ENCODE results near the gene APOL6.

The APOL6 gene

DNA sequence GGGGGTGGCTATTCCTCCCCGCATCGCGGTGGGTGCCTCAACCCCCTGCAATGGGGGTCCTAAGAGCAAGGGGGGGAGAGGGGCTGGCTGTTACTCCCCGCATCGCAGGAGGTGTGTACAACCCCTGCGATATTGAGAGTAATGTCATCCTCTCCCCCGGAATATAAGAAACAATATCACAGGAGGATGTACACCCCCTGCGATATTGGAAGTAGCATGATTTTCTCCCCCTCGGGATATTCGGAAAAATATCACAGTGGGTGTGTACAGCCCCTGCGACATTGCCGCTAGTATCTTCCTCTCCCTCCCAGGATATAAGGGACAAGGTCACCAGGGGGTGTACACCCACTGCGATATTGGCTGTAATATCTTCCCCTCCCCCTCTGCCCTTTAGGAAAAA is 47.0 kb downstream of the APOL6 start:
- Histone ChIP-seq H3K36me3 (ENCODE audit: control insufficient read depth in 2 of 2, insufficient read depth in 1 of 2, low read length in 2 of 2) (no peaks in the 10 kb centered on the region), H3K4me3 (ENCODE audit: low read depth, low read length) (no peak overlapping the region), H3K27ac (ENCODE audit: extremely low read depth, low read depth, low read length) (no peak overlapping the region), H3K9me3 (ENCODE audit: control insufficient read depth, insufficient read depth, low read depth, low read length) (no peaks in the 10 kb centered on the region), H3K4me1 (ENCODE audit: control insufficient read depth, insufficient read depth, low read length) (no peaks in the 10 kb centered on the region)
- ChIA-PET POLR2A (no interaction called here), CTCF (no interaction called here)
- TF ChIP-seq GFI1B (tag by site-specific recombination; IDR thresholded peaks at IDR 0.05) (no peak), ZFP69B (tag by site-specific recombination; IDR thresholded peaks at IDR 0.05) (no peak), ZNF223 (tag by site-specific recombination; IDR thresholded peaks at IDR 0.05) (no peak), ZNF174 (tag by site-specific recombination; IDR thresholded peaks at IDR 0.05) (no peak), SETDB1 (IDR thresholded peaks at IDR 0.05; ENCODE audit: insufficient read length, low read length) (no peak), ZFHX2 (tag by site-specific recombination; conservative IDR thresholded peaks at IDR 0.05) (no peak), ZFP41 (tag by site-specific recombination; IDR thresholded peaks at IDR 0.05; ENCODE audit: borderline replicate concordance) (no peak), HOXC10 (CRISPR knock-in tag; IDR thresholded peaks at IDR 0.05) (no peak), TCF7L2 (IDR thresholded peaks at IDR 0.05; ENCODE audit: borderline replicate concordance, low read depth, low read length) (no peak), ZNF311 (tag by site-specific recombination; IDR thresholded peaks at IDR 0.05; ENCODE audit: borderline replicate concordance) (no peak), ZNF701 (tag by site-specific recombination; IDR thresholded peaks at IDR 0.05) (no peak)
- TF ChIP-seq, protein P1, sequence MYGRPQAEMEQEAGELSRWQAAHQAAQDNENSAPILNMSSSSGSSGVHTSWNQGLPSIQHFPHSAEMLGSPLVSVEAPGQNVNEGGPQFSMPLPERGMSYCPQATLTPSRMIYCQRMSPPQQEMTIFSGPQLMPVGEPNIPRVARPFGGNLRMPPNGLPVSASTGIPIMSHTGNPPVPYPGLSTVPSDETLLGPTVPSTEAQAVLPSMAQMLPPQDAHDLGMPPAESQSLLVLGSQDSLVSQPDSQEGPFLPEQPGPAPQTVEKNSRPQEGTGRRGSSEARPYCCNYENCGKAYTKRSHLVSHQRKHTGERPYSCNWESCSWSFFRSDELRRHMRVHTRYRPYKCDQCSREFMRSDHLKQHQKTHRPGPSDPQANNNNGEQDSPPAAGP (tag by site-specific recombination; IDR thresholded peaks at IDR 0.05): no peak
- TF ChIP-seq, protein P2, sequence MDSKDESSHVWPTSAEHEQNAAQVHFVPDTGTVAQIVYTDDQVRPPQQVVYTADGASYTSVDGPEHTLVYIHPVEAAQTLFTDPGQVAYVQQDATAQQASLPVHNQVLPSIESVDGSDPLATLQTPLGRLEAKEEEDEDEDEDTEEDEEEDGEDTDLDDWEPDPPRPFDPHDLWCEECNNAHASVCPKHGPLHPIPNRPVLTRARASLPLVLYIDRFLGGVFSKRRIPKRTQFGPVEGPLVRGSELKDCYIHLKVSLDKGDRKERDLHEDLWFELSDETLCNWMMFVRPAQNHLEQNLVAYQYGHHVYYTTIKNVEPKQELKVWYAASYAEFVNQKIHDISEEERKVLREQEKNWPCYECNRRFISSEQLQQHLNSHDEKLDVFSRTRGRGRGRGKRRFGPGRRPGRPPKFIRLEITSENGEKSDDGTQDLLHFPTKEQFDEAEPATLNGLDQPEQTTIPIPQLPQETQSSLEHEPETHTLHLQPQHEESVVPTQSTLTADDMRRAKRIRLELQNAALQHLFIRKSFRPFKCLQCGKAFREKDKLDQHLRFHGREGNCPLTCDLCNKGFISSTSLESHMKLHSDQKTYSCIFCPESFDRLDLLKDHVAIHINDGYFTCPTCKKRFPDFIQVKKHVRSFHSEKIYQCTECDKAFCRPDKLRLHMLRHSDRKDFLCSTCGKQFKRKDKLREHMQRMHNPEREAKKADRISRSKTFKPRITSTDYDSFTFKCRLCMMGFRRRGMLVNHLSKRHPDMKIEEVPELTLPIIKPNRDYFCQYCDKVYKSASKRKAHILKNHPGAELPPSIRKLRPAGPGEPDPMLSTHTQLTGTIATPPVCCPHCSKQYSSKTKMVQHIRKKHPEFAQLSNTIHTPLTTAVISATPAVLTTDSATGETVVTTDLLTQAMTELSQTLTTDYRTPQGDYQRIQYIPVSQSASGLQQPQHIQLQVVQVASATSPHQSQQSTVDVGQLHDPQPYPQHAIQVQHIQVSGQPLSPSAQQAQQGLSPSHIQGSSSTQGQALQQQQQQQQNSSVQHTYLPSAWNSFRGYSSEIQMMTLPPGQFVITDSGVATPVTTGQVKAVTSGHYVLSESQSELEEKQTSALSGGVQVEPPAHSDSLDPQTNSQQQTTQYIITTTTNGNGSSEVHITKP (tag by site-specific recombination; IDR thresholded peaks at IDR 0.05): no peak
- TF ChIP-seq, protein P3, sequence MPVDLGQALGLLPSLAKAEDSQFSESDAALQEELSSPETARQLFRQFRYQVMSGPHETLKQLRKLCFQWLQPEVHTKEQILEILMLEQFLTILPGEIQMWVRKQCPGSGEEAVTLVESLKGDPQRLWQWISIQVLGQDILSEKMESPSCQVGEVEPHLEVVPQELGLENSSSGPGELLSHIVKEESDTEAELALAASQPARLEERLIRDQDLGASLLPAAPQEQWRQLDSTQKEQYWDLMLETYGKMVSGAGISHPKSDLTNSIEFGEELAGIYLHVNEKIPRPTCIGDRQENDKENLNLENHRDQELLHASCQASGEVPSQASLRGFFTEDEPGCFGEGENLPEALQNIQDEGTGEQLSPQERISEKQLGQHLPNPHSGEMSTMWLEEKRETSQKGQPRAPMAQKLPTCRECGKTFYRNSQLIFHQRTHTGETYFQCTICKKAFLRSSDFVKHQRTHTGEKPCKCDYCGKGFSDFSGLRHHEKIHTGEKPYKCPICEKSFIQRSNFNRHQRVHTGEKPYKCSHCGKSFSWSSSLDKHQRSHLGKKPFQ (tag by site-specific recombination; IDR thresholded peaks at IDR 0.05): no peak
- TF ChIP-seq, protein P4, sequence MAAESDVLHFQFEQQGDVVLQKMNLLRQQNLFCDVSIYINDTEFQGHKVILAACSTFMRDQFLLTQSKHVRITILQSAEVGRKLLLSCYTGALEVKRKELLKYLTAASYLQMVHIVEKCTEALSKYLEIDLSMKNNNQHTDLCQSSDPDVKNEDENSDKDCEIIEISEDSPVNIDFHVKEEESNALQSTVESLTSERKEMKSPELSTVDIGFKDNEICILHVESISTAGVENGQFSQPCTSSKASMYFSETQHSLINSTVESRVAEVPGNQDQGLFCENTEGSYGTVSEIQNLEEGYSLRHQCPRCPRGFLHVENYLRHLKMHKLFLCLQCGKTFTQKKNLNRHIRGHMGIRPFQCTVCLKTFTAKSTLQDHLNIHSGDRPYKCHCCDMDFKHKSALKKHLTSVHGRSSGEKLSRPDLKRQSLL (tag by site-specific recombination; IDR thresholded peaks at IDR 0.05): no peak

DNA sequence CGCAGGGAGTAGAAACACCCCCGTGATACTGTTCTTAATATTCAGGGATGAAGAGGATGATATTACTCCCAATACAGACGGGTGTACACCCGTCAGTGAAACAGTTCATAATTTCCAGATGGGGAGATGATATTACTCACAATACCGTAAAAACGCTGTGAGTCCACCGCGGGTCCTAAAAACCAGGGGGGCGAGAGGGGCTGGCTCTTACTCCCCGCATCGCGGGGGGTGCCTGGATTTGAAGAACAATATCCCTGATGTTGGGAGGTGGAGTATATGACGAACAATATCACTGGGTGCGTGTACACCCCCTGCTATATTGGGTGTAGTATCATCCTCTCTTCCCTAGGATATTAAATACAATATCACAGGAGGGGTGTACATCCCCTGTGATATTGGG is 48.9 kb downstream of the APOL6 start:
- H3K27ac ChIP-seq (ENCODE audit: extremely low read depth, low read depth, low read length): no peak overlapping the region
- no peaks in the 10 kb centered on the region for H3K4me1 ChIP-seq (ENCODE audit: control insufficient read depth, insufficient read depth, low read length)
- ChIA-PET POLR2A (no interaction called here), CTCF (no interaction called here)
- no peak overlapping the region for H3K4me3 ChIP-seq (ENCODE audit: low read depth, low read length)
- H3K36me3 ChIP-seq (ENCODE audit: control insufficient read depth in 2 of 2, insufficient read depth in 1 of 2, low read length in 2 of 2): no peaks in the 10 kb centered on the region
- H3K9me3 ChIP-seq (ENCODE audit: control insufficient read depth, insufficient read depth, low read depth, low read length): no peaks in the 10 kb centered on the region
- TF ChIP-seq, protein P5, sequence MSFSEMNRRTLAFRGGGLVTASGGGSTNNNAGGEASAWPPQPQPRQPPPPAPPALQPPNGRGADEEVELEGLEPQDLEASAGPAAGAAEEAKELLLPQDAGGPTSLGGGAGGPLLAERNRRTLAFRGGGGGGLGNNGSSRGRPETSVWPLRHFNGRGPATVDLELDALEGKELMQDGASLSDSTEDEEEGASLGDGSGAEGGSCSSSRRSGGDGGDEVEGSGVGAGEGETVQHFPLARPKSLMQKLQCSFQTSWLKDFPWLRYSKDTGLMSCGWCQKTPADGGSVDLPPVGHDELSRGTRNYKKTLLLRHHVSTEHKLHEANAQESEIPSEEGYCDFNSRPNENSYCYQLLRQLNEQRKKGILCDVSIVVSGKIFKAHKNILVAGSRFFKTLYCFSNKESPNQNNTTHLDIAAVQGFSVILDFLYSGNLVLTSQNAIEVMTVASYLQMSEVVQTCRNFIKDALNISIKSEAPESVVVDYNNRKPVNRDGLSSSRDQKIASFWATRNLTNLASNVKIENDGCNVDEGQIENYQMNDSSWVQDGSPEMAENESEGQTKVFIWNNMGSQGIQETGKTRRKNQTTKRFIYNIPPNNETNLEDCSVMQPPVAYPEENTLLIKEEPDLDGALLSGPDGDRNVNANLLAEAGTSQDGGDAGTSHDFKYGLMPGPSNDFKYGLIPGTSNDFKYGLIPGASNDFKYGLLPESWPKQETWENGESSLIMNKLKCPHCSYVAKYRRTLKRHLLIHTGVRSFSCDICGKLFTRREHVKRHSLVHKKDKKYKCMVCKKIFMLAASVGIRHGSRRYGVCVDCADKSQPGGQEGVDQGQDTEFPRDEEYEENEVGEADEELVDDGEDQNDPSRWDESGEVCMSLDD (tag by site-specific recombination; IDR thresholded peaks at IDR 0.05): no peak
- TF ChIP-seq, protein P3 (tag by site-specific recombination; IDR thresholded peaks at IDR 0.05): no peak
- TF ChIP-seq, protein P6, sequence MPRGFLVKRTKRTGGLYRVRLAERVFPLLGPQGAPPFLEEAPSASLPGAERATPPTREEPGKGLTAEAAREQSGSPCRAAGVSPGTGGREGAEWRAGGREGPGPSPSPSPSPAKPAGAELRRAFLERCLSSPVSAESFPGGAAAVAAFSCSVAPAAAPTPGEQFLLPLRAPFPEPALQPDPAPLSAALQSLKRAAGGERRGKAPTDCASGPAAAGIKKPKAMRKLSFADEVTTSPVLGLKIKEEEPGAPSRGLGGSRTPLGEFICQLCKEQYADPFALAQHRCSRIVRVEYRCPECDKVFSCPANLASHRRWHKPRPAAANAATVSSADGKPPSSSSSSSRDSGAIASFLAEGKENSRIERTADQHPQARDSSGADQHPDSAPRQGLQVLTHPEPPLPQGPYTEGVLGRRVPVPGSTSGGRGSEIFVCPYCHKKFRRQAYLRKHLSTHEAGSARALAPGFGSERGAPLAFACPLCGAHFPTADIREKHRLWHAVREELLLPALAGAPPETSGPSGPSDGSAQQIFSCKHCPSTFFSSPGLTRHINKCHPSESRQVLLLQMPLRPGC (tag by site-specific recombination; IDR thresholded peaks at IDR 0.05): no peak
- no peak for TF ChIP-seq ZSCAN16 (tag by site-specific recombination; IDR thresholded peaks at IDR 0.05)
- TF ChIP-seq ZNF626 (tag by site-specific recombination; IDR thresholded peaks at IDR 0.05): no peak
- TF ChIP-seq ZNF776 (tag by site-specific recombination; IDR thresholded peaks at IDR 0.05; ENCODE audit: borderline replicate concordance): no peak
- TF ChIP-seq ZNF169 (tag by site-specific recombination; IDR thresholded peaks at IDR 0.05): no peak
